SK-N-SH treated with all-trans-retinoic acid at 6 μM for 48 hours (cell line): ENCODE measurements around the gene C11orf86.

Experiments used
- ATAC-seq: fragments of 200-7000 bp; cut with Tn5 transposase; 3 replicates; pipeline ENCODE4 v1.9.1; 2020; ENCODE audit warnings: mild to moderate bottlenecking, moderate library complexity
- ARNTL ChIP-seq: fragments of 450-650 bp; formaldehyde crosslinking; IDR thresholded peaks from 2 replicates; pipeline ENCODE4 v1.5.0; 2020; ENCODE audit warnings: low read depth, mild to moderate bottlenecking, moderate library complexity, borderline replicate concordance
- BACH2 ChIP-seq: fragments of 250-450 bp; sonication (Bioruptor Pico); IDR thresholded peaks from 2 replicates; pipeline ENCODE4 v1.9.0; 2021; ENCODE audit warnings: mild to moderate bottlenecking, borderline replicate concordance
- CREB5 ChIP-seq: fragments of 250-450 bp; sonication (Bioruptor Pico); IDR thresholded peaks from 2 replicates; pipeline ENCODE4 v1.5.1; 2020; ENCODE audit warnings: low read depth, mild to moderate bottlenecking, moderate library complexity
- CSDC2 ChIP-seq: fragments of 250-450 bp; sonication (Bioruptor Pico); IDR thresholded peaks from 2 replicates; pipeline ENCODE4 v1.5.0; 2020; ENCODE audit warnings: mild to moderate bottlenecking, moderate library complexity
- CSRNP3 ChIP-seq: fragments of 250-450 bp; sonication (Bioruptor Pico); IDR thresholded peaks from 2 replicates; pipeline ENCODE4 v1.5.1; 2021; ENCODE audit warnings: mild to moderate bottlenecking, moderate library complexity
- ESRRG ChIP-seq: fragments of 250-450 bp; sonication (Bioruptor Pico); IDR thresholded peaks from 2 replicates; pipeline ENCODE4 v1.6.1; 2021; ENCODE audit warnings: mild to moderate bottlenecking
- GLIS3 ChIP-seq: fragments of 250-450 bp; sonication (Bioruptor Pico); IDR thresholded peaks from 2 replicates; pipeline ENCODE4 v1.5.0; 2020; ENCODE audit warnings: mild to moderate bottlenecking, moderate library complexity
- ISL1 ChIP-seq: fragments of 250-450 bp; sonication (Bioruptor Pico); IDR thresholded peaks from 2 replicates; pipeline ENCODE4 v2.1.2; 2022; ENCODE audit warnings: mild to moderate bottlenecking, moderate library complexity
- OSR1 ChIP-seq: fragments of 250-450 bp; sonication (Bioruptor Pico); IDR thresholded peaks from 2 replicates; pipeline ENCODE4 v1.8.0; 2022; ENCODE audit warnings: moderate library complexity, mild to moderate bottlenecking, inconsistent platforms
- PATZ1 ChIP-seq: fragments of 250-450 bp; sonication (Bioruptor Pico); IDR thresholded peaks from 2 replicates; pipeline ENCODE4 v1.8.0; 2020; ENCODE audit warnings: mild to moderate bottlenecking, moderate library complexity, borderline replicate concordance
- POU6F1 ChIP-seq: fragments of 250-450 bp; sonication (Bioruptor Pico); IDR thresholded peaks from 2 replicates; pipeline ENCODE4 v1.8.0; 2021; ENCODE audit warnings: low read depth, mild to moderate bottlenecking, moderate library complexity, borderline replicate concordance
- PPARA ChIP-seq: fragments of 250-450 bp; sonication (Bioruptor Pico); IDR thresholded peaks from 2 replicates; pipeline ENCODE4 v1.5.0; 2020; ENCODE audit warnings: mild to moderate bottlenecking, borderline replicate concordance
- RARB ChIP-seq: fragments of 250-450 bp; sonication (Bioruptor Pico); IDR thresholded peaks from 2 replicates; pipeline ENCODE4 v1.8.0; 2021; ENCODE audit warnings: mild to moderate bottlenecking, moderate library complexity
- SNAI2 ChIP-seq: fragments of 250-450 bp; sonication (Bioruptor Pico); IDR thresholded peaks from 2 replicates; pipeline ENCODE4 v1.5.0; 2020; ENCODE audit warnings: mild to moderate bottlenecking, moderate library complexity
- TCF4 ChIP-seq: fragments of 250-450 bp; sonication (Bioruptor Pico); IDR thresholded peaks from 2 replicates; pipeline ENCODE4 v1.8.0; 2021; ENCODE audit warnings: mild to moderate bottlenecking, moderate library complexity, borderline replicate concordance
- TSHZ2 ChIP-seq: fragments of 250-450 bp; sonication (Bioruptor Pico); IDR thresholded peaks from 2 replicates; pipeline ENCODE4 v1.5.0; 2020; ENCODE audit warnings: mild to moderate bottlenecking, moderate library complexity
- ZC3H10 ChIP-seq: fragments of 250-450 bp; sonication (Bioruptor Pico); IDR thresholded peaks from 2 replicates; pipeline ENCODE4 v1.5.1; 2021; ENCODE audit warnings: mild to moderate bottlenecking, moderate library complexity
- ZFP3 ChIP-seq: fragments of 250-450 bp; sonication (Bioruptor Pico); IDR thresholded peaks from 2 replicates; pipeline ENCODE4 v1.5.0; 2020; ENCODE audit warnings: mild to moderate bottlenecking, moderate library complexity
- ZNF565 ChIP-seq: fragments of 450-650 bp; formaldehyde crosslinking; conservative IDR thresholded peaks from 2 replicates; pipeline ENCODE4 v1.5.0; 2020; ENCODE audit warnings: low read depth, mild to moderate bottlenecking, moderate library complexity
- ZNF70 ChIP-seq: fragments of 450-650 bp; formaldehyde crosslinking; IDR thresholded peaks from 2 replicates; pipeline ENCODE4 v1.5.0; 2020; ENCODE audit warnings: mild to moderate bottlenecking, moderate library complexity
- ZNF8 ChIP-seq: fragments of 450-650 bp; formaldehyde crosslinking; IDR thresholded peaks from 2 replicates; pipeline ENCODE4 v1.5.0; 2020; ENCODE audit warnings: mild to moderate bottlenecking, moderate library complexity

C11orf86 gene

GRCh38 chr11:66974724-66975404 lies at the start of gene C11orf86:
C11orf86 (plus strand) TSS chr11:66975304; CDS start chr11:66975363, 59 bp downstream.
- TF ChIP-seq POU6F1 (CRISPR knock-in tag) (no peak), PPARA (CRISPR knock-in tag) (no peak), CREB5 (CRISPR knock-in tag) (no peak), ESRRG (CRISPR knock-in tag) (no peak), GLIS3 (CRISPR knock-in tag) (no peak), CSDC2 (CRISPR knock-in tag) (no peak), RARB (CRISPR knock-in tag) (no peak)
- ATAC-seq = no peak

GRCh38 chr11:66929753-66930152 lies 45.4 kb upstream of the C11orf86 start:
- TF ChIP-seq ZC3H10 (CRISPR knock-in tag) (no peak), PATZ1 (no peak), CSDC2 (CRISPR knock-in tag) (no peak), CREB5 (CRISPR knock-in tag) (no peak), ZFP3 (no peak), SNAI2 (CRISPR knock-in tag) (no peak)
- ATAC-seq = no peak

- no peak for ATAC-seq
- TF ChIP-seq SNAI2 (CRISPR knock-in tag) (no peak), TSHZ2 (CRISPR knock-in tag) (no peak), ARNTL (CRISPR knock-in tag) (no peak), CSRNP3 (CRISPR knock-in tag) (no peak), ZC3H10 (CRISPR knock-in tag) (no peak), ZNF565 (no peak), PPARA (CRISPR knock-in tag) (no peak), RARB (CRISPR knock-in tag) (no peak), ZFP3 (no peak), ZNF8 (no peak), BACH2 (CRISPR knock-in tag) (no peak), OSR1 (CRISPR knock-in tag) (no peak), PATZ1 (no peak), ISL1 (CRISPR knock-in tag) (peak; percentile 25; the same call in 1 of the 2 replicates), ZNF70 (CRISPR knock-in tag) (no peak), TCF4 (0 out of 2 replicates have a peak, but pooled peaks have one; percentile 13)
Observed at GRCh38 chr11:66932543-66932942, 42.6 kb upstream of the C11orf86 start.
